Fibroblast of lung (primary cell): Measurements from ENCODE around the gene SMIM21.

ENCODE experiments used
- EZH2 ChIP-seq: IDR thresholded peaks from 2 replicates; pipeline ENCODE4 v1.5.1; 2012; ENCODE audit warnings: low read length, control low read depth, mild to moderate bottlenecking; ENCODE audit errors: missing control alignments
- TF ChIP-seq, protein P1 (sequence below), 2 donors: IDR thresholded peaks in 1 of 2; conservative IDR thresholded peaks in 1 of 2; 1 replicate in 1 of 2; 2 replicates in 1 of 2; pipeline ENCODE4 v1.5.1; 2011 to 2012; ENCODE audit warnings: low read length in 2 of 2, control low read depth in 1 of 2, inconsistent platforms in 1 of 2, low read depth in 1 of 2, mild to moderate bottlenecking in 1 of 2

- TF ChIP-seq, protein P1, sequence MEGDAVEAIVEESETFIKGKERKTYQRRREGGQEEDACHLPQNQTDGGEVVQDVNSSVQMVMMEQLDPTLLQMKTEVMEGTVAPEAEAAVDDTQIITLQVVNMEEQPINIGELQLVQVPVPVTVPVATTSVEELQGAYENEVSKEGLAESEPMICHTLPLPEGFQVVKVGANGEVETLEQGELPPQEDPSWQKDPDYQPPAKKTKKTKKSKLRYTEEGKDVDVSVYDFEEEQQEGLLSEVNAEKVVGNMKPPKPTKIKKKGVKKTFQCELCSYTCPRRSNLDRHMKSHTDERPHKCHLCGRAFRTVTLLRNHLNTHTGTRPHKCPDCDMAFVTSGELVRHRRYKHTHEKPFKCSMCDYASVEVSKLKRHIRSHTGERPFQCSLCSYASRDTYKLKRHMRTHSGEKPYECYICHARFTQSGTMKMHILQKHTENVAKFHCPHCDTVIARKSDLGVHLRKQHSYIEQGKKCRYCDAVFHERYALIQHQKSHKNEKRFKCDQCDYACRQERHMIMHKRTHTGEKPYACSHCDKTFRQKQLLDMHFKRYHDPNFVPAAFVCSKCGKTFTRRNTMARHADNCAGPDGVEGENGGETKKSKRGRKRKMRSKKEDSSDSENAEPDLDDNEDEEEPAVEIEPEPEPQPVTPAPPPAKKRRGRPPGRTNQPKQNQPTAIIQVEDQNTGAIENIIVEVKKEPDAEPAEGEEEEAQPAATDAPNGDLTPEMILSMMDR (conservative IDR thresholded peaks at IDR 0.05 in 1 of 2, IDR thresholded peaks at IDR 0.05 in 1 of 2; ENCODE audit: low read depth in 1 of 2, low read length in 2 of 2): no peak
- TF ChIP-seq EZH2: no peak
Observed at GRCh38 chr18:75360941-75361340, 66.6 kb downstream of the SMIM21 start.
